Left ventricle myocardium superior (tissue), 1 donor: ENCODE data around the gene GALNT18. TPM values are rescaled to one million over a fixed set of nuclear protein-coding genes. Genes with fewer than 3 reads are reported as not detected.

ENCODE experiments used
- ATAC-seq: fragments of 200-7000 bp; cut with Tn5 transposase; one replicate; pipeline ENCODE4 v1.9.1; 2020; ENCODE audit warnings: mild to moderate bottlenecking, moderate library complexity
- DNase-seq: peaks from one replicate; pipeline ENCODE4 v3.0.0-alpha.2; 2020
- intact Hi-C: fragments of 100-400 bp; cut with micrococcal nuclease; formaldehyde crosslinking; loops from one replicate; pipeline ENCODE4 v1.11.0; 2022
- total RNA-seq: library from RNA; stranded (reverse); fragmentation: NEBNext Ultra II Directional; extraction: Animal tissue kit (Norgen Biotek cat#: 25700); gene quantifications from one replicate; pipeline ENCODE4 v1.2.1, GENCODE V29; 2021
- donor health status: DM: no; HTN: yes; CAD: no; lungs with severe emphysema.

Gene GALNT18
- total RNA-seq, 1 donor from 2014 or later: 25.3 TPM

- DNase-seq (no peak), ATAC-seq (no peak)
- intact Hi-C loops: no loop called here
Measured at GRCh38 chr11:11318461-11318860, 303.3 kb downstream of the GALNT18 start.

- intact Hi-C loops: no loop called here
- ATAC-seq: no peak
- no peak for DNase-seq
Measured at GRCh38 chr11:11316651-11317230, 305.1 kb downstream of the GALNT18 start.

GRCh38 chr11:11313902-11314692, 307.7 kb downstream of the GALNT18 start:
- intact Hi-C loops: no loop called here
- ATAC-seq (peak; percentile 97), DNase-seq (no peak)

- ATAC-seq (peak; percentile 35), DNase-seq (no peak)
- intact Hi-C loops: no loop called here
Measured at GRCh38 chr11:11313426-11313825, 308.4 kb downstream of the GALNT18 start.

GRCh38 chr11:11312738-11313137, 309.1 kb downstream of the GALNT18 start:
- no peak for ATAC-seq
- no peak for DNase-seq
- intact Hi-C loops: no loop called here

GRCh38 chr11:11311169-11311568, 310.6 kb downstream of the GALNT18 start:
- DNase-seq: no peak
- intact Hi-C loops: no loop called here
- ATAC-seq: no peak

- intact Hi-C loops: no loop called here
- no peak for ATAC-seq
- no peak for DNase-seq
Measured at GRCh38 chr11:11309906-11310305, 311.9 kb downstream of the GALNT18 start.

- DNase-seq (no peak), ATAC-seq (no peak)
- intact Hi-C loops: no loop called here
Measured at GRCh38 chr11:11308249-11308648, 313.6 kb downstream of the GALNT18 start.

- ATAC-seq (no peak), DNase-seq (no peak)
- intact Hi-C loops: no loop called here
Measured at GRCh38 chr11:11306855-11307254, 314.9 kb downstream of the GALNT18 start.

- ATAC-seq (no peak), DNase-seq (no peak)
- intact Hi-C loops: no loop called here
Measured at GRCh38 chr11:11304550-11304949, 317.3 kb downstream of the GALNT18 start.

GRCh38 chr11:11302565-11302964, 319.2 kb downstream of the GALNT18 start:
- no peak for ATAC-seq
- intact Hi-C loops: no loop called here
- no peak for DNase-seq

GRCh38 chr11:11301212-11301611, 320.6 kb downstream of the GALNT18 start:
- no peak for ATAC-seq
- no peak for DNase-seq
- intact Hi-C loops: no loop called here

- intact Hi-C loops: no loop called here
- DNase-seq (no peak), ATAC-seq (no peak)
Measured at GRCh38 chr11:11297578-11297977, 324.2 kb downstream of the GALNT18 start.

GRCh38 chr11:11296434-11296833, 325.4 kb downstream of the GALNT18 start:
- intact Hi-C loops: no loop called here
- ATAC-seq (peak; percentile 90), DNase-seq (no peak)

- DNase-seq (no peak), ATAC-seq (no peak)
- intact Hi-C loops: no loop called here
Measured at GRCh38 chr11:11294551-11294855, 327.3 kb downstream of the GALNT18 start.

GRCh38 chr11:11293798-11294550, 327.8 kb downstream of the GALNT18 start:
- DNase-seq: no peak
- intact Hi-C loops: no loop called here
- no peak for ATAC-seq

GRCh38 chr11:11292839-11293238, 329.0 kb downstream of the GALNT18 start:
- DNase-seq (no peak), ATAC-seq (no peak)
- intact Hi-C loops: no loop called here

- ATAC-seq: no peak
- no peak for DNase-seq
- intact Hi-C loops: no loop called here
Measured at GRCh38 chr11:11291041-11292015, 330.5 kb downstream of the GALNT18 start.

- DNase-seq: no peak
- intact Hi-C loops: no loop called here
- no peak for ATAC-seq
Measured at GRCh38 chr11:11290354-11290753, 331.5 kb downstream of the GALNT18 start.
